Lower leg skin (tissue), 4 donors: ENCODE measurements around the gene PLCZ1. TPM values are rescaled to one million over a fixed set of nuclear protein-coding genes. Genes with fewer than 3 reads are reported as not detected.

Source experiments
- DNase-seq, 2 donors: peaks; one replicate each; pipeline ENCODE4 v3.0.0-alpha.2; 2019; ENCODE audit warnings: low spot score in 2 of 2
- H3K4me3 ChIP-seq: fragments of 200-600 bp; sonication (generic); 2 replicates; pipeline ENCODE4 v1.5.1; 2017; ENCODE audit warnings: mild to moderate bottlenecking, low read depth; ENCODE audit not compliant: poor library complexity, severe bottlenecking
- CTCF ChIP-seq, 3 donors: fragments of 450-650 bp; IDR thresholded peaks; one replicate each; pipeline ENCODE4 v1.5.1; 2016; ENCODE audit warnings: antibody characterized with exemption in 3 of 3, mild to moderate bottlenecking in 3 of 3, moderate library complexity in 2 of 3
- POLR2A ChIP-seq, 2 donors: fragments of 450-650 bp; IDR thresholded peaks; one replicate each; pipeline ENCODE4 v1.6.1; 2016 to 2017; ENCODE audit warnings: antibody characterized with exemption in 2 of 2, mild to moderate bottlenecking in 1 of 2, moderate library complexity in 1 of 2
- WGBS, 2 donors: methylation state at CpG; one replicate each; pipeline ENCODE4 v1.1.5; 2018; 5-methylcytosine and 5-hydroxymethylcytosine counted together
- intact Hi-C: fragments of 100-400 bp; cut with DNase I; formaldehyde crosslinking; loops from one replicate; pipeline ENCODE4 v1.15.0; 2023; ENCODE audit warnings: low total_unique reads
- total RNA-seq, 4 donors: library from RNA; depleted of rRNA; stranded (reverse); fragments of >200 nt; gene quantifications; one replicate each; pipeline ENCODE4 v1.1.0, GENCODE V29; 2016

The PLCZ1 gene
- total RNA-seq, 4 donors from 2014 or later, result not detected

GRCh38 chr12:18651525-18651924 is 86.3 kb downstream of the PLCZ1 start:
- DNase-seq, result no peak
- no peak for TF ChIP-seq POLR2A (IDR thresholded peaks at IDR 0.05)
- H3K4me3 ChIP-seq, result no peak overlapping the region
- intact Hi-C loops, result no loop called here
- 86 to 95% methylated on average over 2 of the region's 2 CpGs for WGBS, 2 donors

GRCh38 chr12:18646286-18646890 is 91.4 kb downstream of the PLCZ1 start:
- no peak overlapping the region for H3K4me3 ChIP-seq
- TF ChIP-seq POLR2A (IDR thresholded peaks at IDR 0.05), result no peak
- TF ChIP-seq CTCF (IDR thresholded peaks at IDR 0.05), result no peak
- no peak for DNase-seq
- intact Hi-C loops, result no loop called here
- whole genome bisulfite sequencing, 2 donors, result 68 to 87% methylated on average over 6 of the region's 6 CpGs

- 89 to 94% methylated on average over 3 of the region's 3 CpGs for WGBS, 2 donors
- DNase-seq, result no peak
- intact Hi-C loops, result no loop called here
- H3K4me3 ChIP-seq, result no peak overlapping the region
- TF ChIP-seq POLR2A (IDR thresholded peaks at IDR 0.05), result no peak
- no peak for TF ChIP-seq CTCF (IDR thresholded peaks at IDR 0.05)
Observed at GRCh38 chr12:18644564-18644963, 93.2 kb downstream of the PLCZ1 start.

GRCh38 chr12:18643681-18644080 is 94.1 kb downstream of the PLCZ1 start:
- intact Hi-C loops, result no loop called here
- TF ChIP-seq POLR2A (IDR thresholded peaks at IDR 0.05), result no peak
- no peak overlapping the region for H3K4me3 ChIP-seq
- 72 to 75% methylated on average over 5 of the region's 5 CpGs for WGBS, 2 donors
- DNase-seq, result no peak

- 74 to 86% methylated on average over 4 of the region's 4 CpGs for WGBS, 2 donors
- intact Hi-C loops, result no loop called here
- TF ChIP-seq POLR2A (IDR thresholded peaks at IDR 0.05) (no peak), CTCF (IDR thresholded peaks at IDR 0.05) (no peak)
- no peak for DNase-seq
- no peak overlapping the region for H3K4me3 ChIP-seq
Observed at GRCh38 chr12:18640321-18640955, 97.4 kb downstream of the PLCZ1 start.

- WGBS, 2 donors, result 79% methylated on average over 4 of the region's 4 CpGs
- no peak for TF ChIP-seq POLR2A (IDR thresholded peaks at IDR 0.05)
- TF ChIP-seq CTCF (IDR thresholded peaks at IDR 0.05), result no peak
- intact Hi-C loops, result no loop called here
- H3K4me3 ChIP-seq, result no peak overlapping the region
- no peak for DNase-seq
Observed at GRCh38 chr12:18634382-18634781, 103.4 kb downstream of the PLCZ1 start.

Other genes with a start within 250 kb of the PLCZ1 start
- under 1 TPM in 2 of 4 donors, not detected in 2; 0.39 to 0.99 TPM for gene CAPZA3, start 107 bp upstream of the PLCZ1 start, total RNA-seq